ENCODE results near the gene ADD3. TPM values are rescaled to one million over a fixed set of nuclear protein-coding genes. Genes with fewer than 3 reads are reported as not detected.

ADD3 gene
- total RNA-seq, 1 experiment from 2014 or later = 59.9 TPM

DNA sequence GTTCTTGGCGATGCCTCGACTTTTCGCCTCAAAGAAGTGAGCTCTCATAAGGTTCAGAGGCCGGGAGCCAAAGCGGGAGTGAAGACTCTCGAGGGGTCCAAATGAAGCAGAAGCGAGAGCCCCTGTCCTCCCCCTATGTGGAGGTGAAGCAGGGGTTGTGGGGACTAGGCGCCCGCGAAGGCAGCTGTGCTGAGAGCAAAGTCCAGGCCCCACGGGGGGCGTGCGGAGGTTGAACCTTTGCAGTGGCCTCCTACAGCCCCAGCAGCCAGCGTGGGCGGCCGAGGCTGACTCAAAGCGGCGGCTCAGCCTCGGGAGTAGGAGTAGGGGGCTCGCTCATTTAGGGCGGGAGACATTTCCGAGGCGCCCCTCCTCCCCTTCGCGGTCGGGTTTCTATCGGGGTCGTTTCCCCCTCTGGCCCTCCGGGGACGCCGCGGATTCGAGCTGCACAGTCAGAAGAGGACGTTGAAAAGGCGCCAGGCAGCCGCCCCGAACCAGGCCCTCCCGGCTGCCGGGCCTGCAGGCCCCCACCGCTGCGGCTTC lies 553 bp upstream of the ADD3 start:
- H4K8ac ChIP-seq (replicated peaks; ENCODE audit: insufficient read length, low read depth, low read length) = no peak overlapping the region
- peaks cover 13% of the 10 kb centered on the region for H3K4me1 ChIP-seq (ENCODE audit: insufficient read depth, low read length)
- Mint-ChIP-seq H3K9me3 (no peaks in the 10 kb centered on the region), H3K27ac (no peak overlapping the region; a peak in 2 of 7 replicates), H3K4me1 (peaks cover 51% of the 10 kb centered on the region in 2 experiments), H3K36me3 (ENCODE audit: insufficient read depth in 1 of 3, low read depth in 3 of 3) (no peaks in the 10 kb centered on the region), H3K4me3 (no peak overlapping the region), H3K27me3 (ENCODE audit: low read depth) (peaks cover 2% of the 10 kb centered on the region; the same call in 1 of the 2 replicates)
- WGBS (ENCODE audit: extremely low coverage, insufficient read length, low lambda C conversion rate) = no CpG with 5 or more reads among the region's 41 CpGs
- no peaks in the 10 kb centered on the region for H3K27me3 ChIP-seq (ENCODE audit: insufficient read depth, low read length)
- DNase-seq = no peak
- no peaks in the 10 kb centered on the region for H4K20me1 ChIP-seq (ENCODE audit: control insufficient read depth, insufficient read depth, insufficient read length)
- H3K4ac ChIP-seq (ENCODE audit: low read depth, low read length) = no peak overlapping the region
- no peak for TF ChIP-seq CTCF (conservative IDR thresholded peaks at IDR 0.05)
- no peak overlapping the region for H3T11ph ChIP-seq (ENCODE audit: low read length)
- no peak overlapping the region for H2BK5ac ChIP-seq (ENCODE audit: insufficient read length, low read length)
- H3K14ac ChIP-seq (ENCODE audit: insufficient read depth, low read length) = peak overlapping the region; percentile 92
- peaks cover 16% of the 10 kb centered on the region for H3K23me2 ChIP-seq (ENCODE audit: insufficient read length, low read depth, low read length, poor library complexity, severe bottlenecking)
- no peak overlapping the region for H2BK20ac ChIP-seq (ENCODE audit: low read depth, low read length, poor library complexity, severe bottlenecking)
- H2BK120ac ChIP-seq (ENCODE audit: low read depth, low read length, poor library complexity, severe bottlenecking) = no peak overlapping the region
- H3K4me2 ChIP-seq (ENCODE audit: insufficient read depth, insufficient read length, low read length) = peak overlapping the region; percentile 97
- no peak overlapping the region for H3K27ac ChIP-seq (ENCODE audit: insufficient read length, low read depth, low read length)
- H3K9ac ChIP-seq (ENCODE audit: extremely low read depth, insufficient read length, low read length) = peak overlapping the region; percentile 75
- H2BK12ac ChIP-seq (ENCODE audit: insufficient read length, low read depth, low read length) = no peak overlapping the region
- no peaks in the 10 kb centered on the region for H3K9me3 ChIP-seq (ENCODE audit: control insufficient read depth, low read depth, low read length)
- no peak overlapping the region for H3K56ac ChIP-seq (ENCODE audit: insufficient read length, low read depth, low read length)
- H2AFZ ChIP-seq (ENCODE audit: low read length) = no peak overlapping the region
- H2AK5ac ChIP-seq (ENCODE audit: insufficient read length, low read length) = no peak overlapping the region
- H2BK15ac ChIP-seq (ENCODE audit: low read depth, low read length) = no peak overlapping the region
- H3K79me2 ChIP-seq (ENCODE audit: insufficient read depth, low read length) = peaks cover 17% of the 10 kb centered on the region; the same call in 1 of the 2 replicates
- peak overlapping the region; percentile 90 for H3K18ac ChIP-seq (ENCODE audit: insufficient read length, low read depth, low read length)
- no peak overlapping the region for H4K91ac ChIP-seq (ENCODE audit: insufficient read length, low read depth, low read length)
- peaks cover 3% of the 10 kb centered on the region for H3K79me1 ChIP-seq (ENCODE audit: insufficient read depth, low read depth, low read length, poor library complexity, severe bottlenecking)
- no peak overlapping the region for H4K5ac ChIP-seq (ENCODE audit: insufficient read length, low read depth, low read length)
- H3K23ac ChIP-seq (ENCODE audit: insufficient read length, low read depth, low read length) = no peak overlapping the region

All from H9 (cell line).